ENCODE data around the gene ZNF407. TPM values are rescaled to one million over a fixed set of nuclear protein-coding genes. Genes with fewer than 3 reads are reported as not detected.

ZNF407 gene
- total RNA-seq, 1 donor from 2014 or later = 9.0 TPM

GRCh38 chr18:74745633-74746403 is 148.1 kb downstream of the ZNF407 start:
- TF ChIP-seq EZH2 (IDR thresholded peaks at IDR 0.05) (no peak), CTCF (IDR thresholded peaks at IDR 0.05) (no peak), EZH2phosphoT487 (IDR thresholded peaks at IDR 0.05) (no peak)
- no peak overlapping the region for H3K4me3 ChIP-seq
- no peak overlapping the region for H3K4me3 Mint-ChIP-seq
- H3K9me3 ChIP-seq (ENCODE audit: low read depth) = no peaks in the 10 kb centered on the region
- DNase-seq (ENCODE audit: low spot score) = no peak
- H3K36me3 Mint-ChIP-seq = no peaks in the 10 kb centered on the region
- H3K4me1 Mint-ChIP-seq = peaks cover 11% of the 10 kb centered on the region
- no peaks in the 10 kb centered on the region for H3K4me1 ChIP-seq
- H3K9me3 Mint-ChIP-seq = no peaks in the 10 kb centered on the region
- no peaks in the 10 kb centered on the region for H3K79me2 ChIP-seq (ENCODE audit: low read depth)
- no peak overlapping the region for H3K4me2 ChIP-seq
- H3K27ac Mint-ChIP-seq = no peak overlapping the region
- H3F3A ChIP-seq (ENCODE audit: low read depth) = no peaks in the 10 kb centered on the region
- H3K36me3 ChIP-seq = no peaks in the 10 kb centered on the region
- no peak overlapping the region for H3K27ac ChIP-seq
- H3K9ac ChIP-seq = no peak overlapping the region
- no peaks in the 10 kb centered on the region for H3K27me3 ChIP-seq
- no peak overlapping the region for H2AFZ ChIP-seq (replicated peaks)
- H3K27me3 Mint-ChIP-seq (ENCODE audit: insufficient read depth, low read depth) = no peaks in the 10 kb centered on the region
- no peaks in the 10 kb centered on the region for H4K20me1 ChIP-seq (ENCODE audit: low read depth)

- H3K9ac ChIP-seq = no peak overlapping the region
- Mint-ChIP-seq H3K4me3 (no peak overlapping the region), H3K27me3 (ENCODE audit: insufficient read depth, low read depth) (no peaks in the 10 kb centered on the region), H3K36me3 (no peaks in the 10 kb centered on the region), H3K27ac (no peak overlapping the region), H3K9me3 (peaks cover 16% of the 10 kb centered on the region), H3K4me1 (peaks cover 8% of the 10 kb centered on the region)
- no peaks in the 10 kb centered on the region for H3F3A ChIP-seq (ENCODE audit: low read depth)
- no peak for TF ChIP-seq EZH2 (IDR thresholded peaks at IDR 0.05)
- no peak for TF ChIP-seq EZH2phosphoT487 (IDR thresholded peaks at IDR 0.05)
- TF ChIP-seq CTCF (IDR thresholded peaks at IDR 0.05) = no peak
- no peak overlapping the region for H3K27ac ChIP-seq
- H3K9me3 ChIP-seq (ENCODE audit: low read depth) = no peaks in the 10 kb centered on the region
- H2AFZ ChIP-seq (replicated peaks) = no peak overlapping the region
- no peaks in the 10 kb centered on the region for H3K79me2 ChIP-seq (ENCODE audit: low read depth)
- H3K27me3 ChIP-seq = no peaks in the 10 kb centered on the region
- H3K4me1 ChIP-seq = no peaks in the 10 kb centered on the region
- H3K4me3 ChIP-seq = no peak overlapping the region
- DNase-seq (ENCODE audit: low spot score) = peak; percentile 25
- no peak overlapping the region for H3K4me2 ChIP-seq
- no peaks in the 10 kb centered on the region for H3K36me3 ChIP-seq
- H4K20me1 ChIP-seq (ENCODE audit: low read depth) = no peaks in the 10 kb centered on the region
These were observed 151.1 kb downstream of the ZNF407 start for GRCh38 chr18:74748809-74749208.

- no peaks in the 10 kb centered on the region for H4K20me1 ChIP-seq (ENCODE audit: low read depth)
- H2AFZ ChIP-seq (replicated peaks) = no peak overlapping the region
These were observed 161.3 kb downstream of the ZNF407 start for GRCh38 chr18:74758995-74759394.

GRCh38 chr18:74760026-74760425 is 162.4 kb downstream of the ZNF407 start:
- no peaks in the 10 kb centered on the region for H3K36me3 Mint-ChIP-seq
- H3K4me3 Mint-ChIP-seq = no peak overlapping the region
- H3K79me2 ChIP-seq (ENCODE audit: low read depth) = no peaks in the 10 kb centered on the region
- no peaks in the 10 kb centered on the region for H4K20me1 ChIP-seq (ENCODE audit: low read depth)
- TF ChIP-seq EZH2 (IDR thresholded peaks at IDR 0.05) (no peak), CTCF (IDR thresholded peaks at IDR 0.05) (no peak), EZH2phosphoT487 (IDR thresholded peaks at IDR 0.05) (no peak)
- H3F3A ChIP-seq (ENCODE audit: low read depth) = no peaks in the 10 kb centered on the region
- no peaks in the 10 kb centered on the region for H3K27me3 Mint-ChIP-seq (ENCODE audit: insufficient read depth, low read depth)
- no peak overlapping the region for H3K9ac ChIP-seq
- H3K27me3 ChIP-seq = no peaks in the 10 kb centered on the region
- H2AFZ ChIP-seq (replicated peaks) = no peak overlapping the region
- H3K4me2 ChIP-seq = no peak overlapping the region
- no peaks in the 10 kb centered on the region for H3K4me1 ChIP-seq
- H3K4me3 ChIP-seq = no peak overlapping the region
- H3K36me3 ChIP-seq = no peaks in the 10 kb centered on the region
- no peaks in the 10 kb centered on the region for H3K9me3 ChIP-seq (ENCODE audit: low read depth)
- peaks cover 10% of the 10 kb centered on the region for H3K9me3 Mint-ChIP-seq
- H3K27ac Mint-ChIP-seq = no peak overlapping the region
- DNase-seq (ENCODE audit: low spot score) = no peak
- H3K4me1 Mint-ChIP-seq = no peaks in the 10 kb centered on the region
- H3K27ac ChIP-seq = no peak overlapping the region

More at GRCh38 chr18:74758995-74759394, 161.3 kb downstream of the ZNF407 start:
- H3K4me1 ChIP-seq = no peaks in the 10 kb centered on the region
- H3K79me2 ChIP-seq (ENCODE audit: low read depth) = no peaks in the 10 kb centered on the region
- no peaks in the 10 kb centered on the region for H3K27me3 ChIP-seq
- TF ChIP-seq EZH2phosphoT487 (IDR thresholded peaks at IDR 0.05) (no peak), EZH2 (IDR thresholded peaks at IDR 0.05) (no peak)
- H3K4me3 ChIP-seq = no peak overlapping the region
- no peak for DNase-seq (ENCODE audit: low spot score)
- no peak overlapping the region for H3K27ac ChIP-seq
- no peak overlapping the region for H3K4me2 ChIP-seq
- H3K4me1 Mint-ChIP-seq = no peaks in the 10 kb centered on the region
- H3F3A ChIP-seq (ENCODE audit: low read depth) = no peaks in the 10 kb centered on the region
- no peaks in the 10 kb centered on the region for H3K9me3 ChIP-seq (ENCODE audit: low read depth)
- no peaks in the 10 kb centered on the region for H3K36me3 Mint-ChIP-seq
- H3K4me3 Mint-ChIP-seq = no peak overlapping the region
- H3K9me3 Mint-ChIP-seq = peaks cover 11% of the 10 kb centered on the region
- no peak overlapping the region for H3K9ac ChIP-seq
- H3K36me3 ChIP-seq = no peaks in the 10 kb centered on the region
- no peaks in the 10 kb centered on the region for H3K27me3 Mint-ChIP-seq (ENCODE audit: insufficient read depth, low read depth)
- H3K27ac Mint-ChIP-seq = no peak overlapping the region

All from neural progenitor cell (in vitro differentiated cells).